Keratinocyte (primary cell): Measurements from ENCODE around the gene RICTOR. TPM values are rescaled to one million over a fixed set of nuclear protein-coding genes. Genes with fewer than 3 reads are reported as not detected.

ENCODE experiments used
- DNase-seq: peaks from one replicate; pipeline ENCODE4 v3.0.0-alpha.2; 2011; ENCODE audit warnings: low read depth, missing footprints, low spot score
- FAIRE-seq: peaks from 2 replicates; lab custom pipeline; 2011; peaks lifted over from hg19 to GRCh38; lab: Jason Lieb, UNC
- H2AFZ ChIP-seq: 2 replicates; pipeline ENCODE4 v1.6.0; 2012; ENCODE audit warnings: low read length, control low read depth, inconsistent platforms; ENCODE audit not compliant: control insufficient read depth
- H3K27ac ChIP-seq: 2 replicates; pipeline ENCODE4 v1.5.1; 2011; ENCODE audit warnings: low read length; ENCODE audit not compliant: control insufficient read depth, insufficient read depth
- H3K27me3 ChIP-seq: 3 replicates; pipeline ENCODE4 v1.6.0; 2011; ENCODE audit warnings: low read length; ENCODE audit not compliant: control insufficient read depth, insufficient read depth; ENCODE audit errors: extremely low read depth
- H3K36me3 ChIP-seq, 2 experiments: 2 replicates in 1 of 2; 3 replicates in 1 of 2; pipeline ENCODE4 v1.5.1; 2011; ENCODE audit warnings: low read length in 2 of 2, mild to moderate bottlenecking in 1 of 2; ENCODE audit not compliant: control insufficient read depth in 2 of 2, insufficient read depth in 2 of 2; ENCODE audit errors: extremely low read depth in 1 of 2
- H3K4me1 ChIP-seq: 3 replicates; pipeline ENCODE4 v1.5.1; 2011; ENCODE audit warnings: low read length; ENCODE audit not compliant: control insufficient read depth, insufficient read depth; ENCODE audit errors: extremely low read depth
- H3K4me2 ChIP-seq: 3 replicates; pipeline ENCODE4 v1.6.0; 2011; ENCODE audit warnings: low read depth, low read length; ENCODE audit not compliant: control insufficient read depth, insufficient read depth; ENCODE audit errors: extremely low read depth
- H3K4me3 ChIP-seq, 3 experiments: fragments of 200-600 bp in 1 of 3; sonication (generic) in 1 of 3; 2 replicates in 2 of 3; 3 replicates in 1 of 3; pipeline ENCODE4 v1.5.1; 2011 to 2016; ENCODE audit warnings: low read length in 3 of 3, mild to moderate bottlenecking in 3 of 3, control low read depth in 2 of 3, inconsistent platforms in 1 of 3, low read depth in 1 of 3, mixed read lengths in 1 of 3, mixed run types in 1 of 3, moderate library complexity in 1 of 3; ENCODE audit not compliant: control insufficient read depth in 2 of 3, insufficient read depth in 2 of 3; ENCODE audit errors: extremely low read depth in 1 of 3
- H3K79me2 ChIP-seq: 2 replicates; pipeline ENCODE4 v1.6.0; 2012; ENCODE audit warnings: low read length; ENCODE audit not compliant: control insufficient read depth, insufficient read depth
- H3K9ac ChIP-seq: 3 replicates; pipeline ENCODE4 v1.6.0; 2011; ENCODE audit warnings: low read length; ENCODE audit not compliant: control insufficient read depth, insufficient read depth; ENCODE audit errors: extremely low read depth
- H3K9me1 ChIP-seq: 3 replicates; pipeline ENCODE4 v1.6.0; 2011; ENCODE audit warnings: low read length; ENCODE audit not compliant: control insufficient read depth, insufficient read depth; ENCODE audit errors: extremely low read depth
- H3K9me3 ChIP-seq: 2 replicates; pipeline ENCODE4 v1.5.1; 2012; ENCODE audit warnings: low read depth, low read length; ENCODE audit not compliant: control insufficient read depth
- H4K20me1 ChIP-seq: 3 replicates; pipeline ENCODE4 v1.6.0; 2011; ENCODE audit warnings: low read length; ENCODE audit not compliant: control insufficient read depth, insufficient read depth; ENCODE audit errors: extremely low read depth
- EZH2 ChIP-seq: IDR thresholded peaks from one replicate; pipeline ENCODE4 v1.6.1; 2012; ENCODE audit warnings: inconsistent platforms, mild to moderate bottlenecking, low read length, moderate library complexity
- dilution Hi-C: fragments of 300-500 bp; cut with MboI; formaldehyde crosslinking; loops from one replicate; pipeline ENCODE4 v1.7.0; 2020; ENCODE audit warnings: low sequenced_read_pairs; ENCODE audit not compliant: extremely low pct_ligation_motif_present
- polyA plus RNA-seq, 5 experiments: library from polyadenylated mRNA; depleted of rRNA in 3 of 5; stranded (reverse) in 3 of 5; stranded (forward) in 1 of 5; unstranded in 1 of 5; fragments of >200 nt; gene quantifications; 1 replicate in 1 of 5; 2 replicates in 3 of 5; 3 replicates in 1 of 5; pipeline versions ENCODE4 v1.2.1 to v1.2.3, GENCODE V29; 2011 to 2012; ENCODE audit warnings: missing spikeins in 2 of 5, low read depth in 1 of 5, low replicate concordance in 1 of 5
- TF ChIP-seq, protein P1 (sequence below), 3 experiments: IDR thresholded peaks in 1 of 3; conservative IDR thresholded peaks in 1 of 3; optimal IDR thresholded peaks in 1 of 3; 2 replicates in 2 of 3; 3 replicates in 1 of 3; pipeline versions ENCODE3 to v1.5.1; 2011; ENCODE audit warnings: low read length in 3 of 3, mild to moderate bottlenecking in 3 of 3, moderate library complexity in 2 of 3, control low read depth in 1 of 3, inconsistent platforms in 1 of 3; ENCODE audit not compliant: insufficient read depth in 2 of 3; ENCODE audit errors: extremely low read depth in 1 of 3

RICTOR gene
- polyA plus RNA-seq, 1 donor (not counting 4 experiments of a cell fraction or from before 2014, with no cell fraction given) = 11.5 TPM

DNA sequence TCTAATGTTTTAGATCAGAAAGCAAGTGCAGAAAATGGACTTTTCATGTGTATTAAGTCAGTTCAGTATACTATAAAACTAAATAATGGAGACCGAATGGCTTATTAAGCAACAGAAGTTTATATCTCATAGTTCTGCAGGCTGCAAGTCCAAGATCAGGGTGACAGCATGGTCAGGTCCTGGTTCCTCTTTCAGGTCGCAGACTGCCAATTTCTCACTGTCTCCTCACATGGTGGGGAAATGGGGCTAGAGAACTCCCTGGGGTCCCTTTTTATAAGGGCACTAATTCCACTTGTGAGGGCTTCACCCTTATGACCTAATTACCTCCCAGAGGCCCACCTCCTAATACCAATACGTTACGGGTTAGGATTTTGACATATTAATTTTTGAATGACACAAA, 48.7 kb downstream of the RICTOR start:
- H3K79me2 ChIP-seq = peaks cover 30% of the 10 kb centered on the region
- no peak overlapping the region for H3K9ac ChIP-seq
- no peaks in the 10 kb centered on the region for H4K20me1 ChIP-seq
- DNase-seq (no peak), FAIRE-seq (no peak)
- H3K9me1 ChIP-seq = no peaks in the 10 kb centered on the region
- H3K9me3 ChIP-seq = no peaks in the 10 kb centered on the region
- H3K4me2 ChIP-seq = no peak overlapping the region
- TF ChIP-seq EZH2 = no peak
- TF ChIP-seq, protein P1, sequence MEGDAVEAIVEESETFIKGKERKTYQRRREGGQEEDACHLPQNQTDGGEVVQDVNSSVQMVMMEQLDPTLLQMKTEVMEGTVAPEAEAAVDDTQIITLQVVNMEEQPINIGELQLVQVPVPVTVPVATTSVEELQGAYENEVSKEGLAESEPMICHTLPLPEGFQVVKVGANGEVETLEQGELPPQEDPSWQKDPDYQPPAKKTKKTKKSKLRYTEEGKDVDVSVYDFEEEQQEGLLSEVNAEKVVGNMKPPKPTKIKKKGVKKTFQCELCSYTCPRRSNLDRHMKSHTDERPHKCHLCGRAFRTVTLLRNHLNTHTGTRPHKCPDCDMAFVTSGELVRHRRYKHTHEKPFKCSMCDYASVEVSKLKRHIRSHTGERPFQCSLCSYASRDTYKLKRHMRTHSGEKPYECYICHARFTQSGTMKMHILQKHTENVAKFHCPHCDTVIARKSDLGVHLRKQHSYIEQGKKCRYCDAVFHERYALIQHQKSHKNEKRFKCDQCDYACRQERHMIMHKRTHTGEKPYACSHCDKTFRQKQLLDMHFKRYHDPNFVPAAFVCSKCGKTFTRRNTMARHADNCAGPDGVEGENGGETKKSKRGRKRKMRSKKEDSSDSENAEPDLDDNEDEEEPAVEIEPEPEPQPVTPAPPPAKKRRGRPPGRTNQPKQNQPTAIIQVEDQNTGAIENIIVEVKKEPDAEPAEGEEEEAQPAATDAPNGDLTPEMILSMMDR (optimal IDR thresholded peaks at IDR 0.05 in 1 of 3, IDR thresholded peaks at IDR 0.05 in 1 of 3, conservative IDR thresholded peaks at IDR 0.05 in 1 of 3; ENCODE audit: extremely low read depth in 1 of 3, insufficient read depth in 2 of 3, low read length in 3 of 3) = no peak
- H3K4me3 ChIP-seq = no peak overlapping the region
- H3K27ac ChIP-seq = no peak overlapping the region
- dilution Hi-C loops = no loop called here
- no peak overlapping the region for H2AFZ ChIP-seq
- H3K4me1 ChIP-seq = no peaks in the 10 kb centered on the region
- H3K36me3 ChIP-seq = no peaks in the 10 kb centered on the region
- H3K27me3 ChIP-seq = no peaks in the 10 kb centered on the region

DNA sequence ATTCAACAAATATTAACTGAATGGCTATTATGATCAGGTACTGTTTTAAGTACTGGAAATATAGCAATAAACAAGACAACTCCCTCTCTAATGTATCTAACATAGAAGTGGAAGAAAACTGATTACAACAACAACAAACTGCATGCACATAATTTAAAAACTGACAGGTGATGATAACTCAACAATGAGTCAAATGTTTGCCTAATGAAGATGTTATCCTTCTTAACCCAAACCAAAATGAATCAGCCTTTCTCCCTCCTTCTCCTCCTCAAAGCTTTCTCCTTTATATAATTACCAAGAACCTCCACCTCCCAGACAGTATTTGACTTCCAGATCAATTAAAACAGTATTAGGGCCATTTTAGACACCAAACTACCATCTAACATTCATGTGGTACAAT, 49.3 kb downstream of the RICTOR start:
- Histone ChIP-seq H3K4me2 (no peak overlapping the region), H2AFZ (no peak overlapping the region), H3K9ac (no peak overlapping the region), H3K9me1 (no peaks in the 10 kb centered on the region), H3K4me1 (no peaks in the 10 kb centered on the region), H3K4me3 (no peak overlapping the region), H4K20me1 (no peaks in the 10 kb centered on the region), H3K36me3 (no peaks in the 10 kb centered on the region), H3K9me3 (no peaks in the 10 kb centered on the region), H3K27me3 (no peaks in the 10 kb centered on the region), H3K27ac (no peak overlapping the region), H3K79me2 (peaks cover 26% of the 10 kb centered on the region)
- no peak for TF ChIP-seq EZH2
- TF ChIP-seq, protein P1 (optimal IDR thresholded peaks at IDR 0.05 in 1 of 3, IDR thresholded peaks at IDR 0.05 in 1 of 3, conservative IDR thresholded peaks at IDR 0.05 in 1 of 3; ENCODE audit: extremely low read depth in 1 of 3, insufficient read depth in 2 of 3, low read length in 3 of 3) = no peak
- FAIRE-seq (no peak), DNase-seq (no peak)
- dilution Hi-C loops = no loop called here
